Myocyte (in vitro differentiated cells): ENCODE measurements around the gene KLHL36. TPM values are rescaled to one million over a fixed set of nuclear protein-coding genes. Genes with fewer than 3 reads are reported as not detected.

ENCODE experiments used
- DNase-seq: peaks from one replicate; pipeline ENCODE4 v3.0.0-alpha.2; 2012; ENCODE audit warnings: low read depth
- total RNA-seq: library from RNA; depleted of rRNA; stranded (reverse); fragments of >200 nt; gene quantifications from 2 replicates; pipeline ENCODE4 v1.2.3, GENCODE V29; 2014

KLHL36 gene
- total RNA-seq, 1 donor from 2014 or later: 56.0 TPM

DNA sequence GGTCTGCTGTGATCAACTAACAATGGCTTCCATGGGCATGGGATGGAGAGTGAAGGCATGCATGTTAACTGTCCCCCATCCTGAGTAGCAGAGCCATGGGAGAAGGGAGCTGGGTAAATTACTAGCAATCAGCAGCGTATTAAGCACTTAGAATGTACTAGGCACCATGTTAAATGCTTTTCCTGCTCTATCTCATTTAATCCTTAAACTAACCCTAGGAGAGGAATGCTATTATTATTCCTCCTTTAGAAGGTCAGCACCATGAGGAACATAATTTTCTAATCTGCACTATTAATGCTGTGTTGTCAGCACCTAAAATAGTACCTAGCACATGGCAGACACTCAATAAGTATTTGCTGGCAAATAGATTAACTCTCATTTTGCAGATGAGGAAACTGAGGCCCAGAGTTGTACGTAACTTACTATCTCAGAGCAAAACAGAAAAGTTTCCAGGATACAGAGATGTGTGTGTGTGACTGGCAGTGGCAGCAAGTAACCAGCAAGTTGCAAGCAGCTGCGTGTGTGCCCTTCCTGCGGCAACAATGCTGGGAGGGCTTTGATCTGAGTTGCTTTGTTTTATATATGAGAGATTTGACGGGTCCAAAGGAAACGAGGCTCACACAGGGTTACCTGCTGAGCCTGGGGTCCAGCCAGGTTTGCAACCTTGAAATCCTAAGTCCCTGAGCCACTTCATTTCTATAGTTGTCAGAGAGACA lies 6.5 kb upstream of the KLHL36 start:
- DNase-seq: peak; percentile 27

DNA sequence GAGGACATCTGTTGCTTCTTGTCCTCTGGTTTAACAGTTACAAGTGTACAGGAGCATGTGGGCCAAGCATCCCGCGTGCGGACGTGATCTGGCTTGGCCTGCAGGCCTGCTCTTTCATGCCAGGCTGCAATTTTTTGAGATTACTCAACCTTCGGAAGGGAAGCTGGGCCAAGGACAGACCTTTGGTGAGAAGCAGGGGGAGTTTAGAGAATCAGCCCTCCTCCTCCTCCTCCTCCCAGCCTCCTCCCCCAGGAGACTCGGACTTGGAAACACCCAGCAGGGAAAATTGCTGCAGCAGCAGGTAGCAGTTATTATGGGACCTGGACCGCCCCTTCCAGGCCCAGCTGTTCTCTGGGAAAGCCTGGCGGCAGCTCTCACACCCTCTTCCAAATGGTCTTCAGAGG lies 5.1 kb upstream of the KLHL36 start:
- DNase-seq: peak; percentile 96

DNA sequence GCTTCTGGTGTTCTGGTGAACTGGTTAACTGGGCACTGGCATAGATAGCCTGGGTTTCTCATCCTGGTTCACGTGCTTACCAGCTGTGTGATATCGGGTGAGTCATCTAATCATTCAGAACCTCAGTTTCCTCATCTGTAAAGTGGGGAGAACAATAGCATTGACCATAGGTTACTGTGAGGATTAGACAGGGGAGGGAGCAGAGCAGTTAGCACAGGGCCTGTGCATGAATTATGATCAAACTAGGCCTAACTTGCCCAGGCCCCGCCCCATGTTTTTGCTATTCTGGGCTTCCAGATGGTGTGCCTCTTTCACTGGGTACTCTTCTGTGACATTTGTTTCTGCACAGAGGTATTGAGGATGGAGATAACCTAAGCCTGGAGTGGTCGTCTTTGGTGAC lies 4.6 kb upstream of the KLHL36 start:
- peak; percentile 82 for DNase-seq

DNA sequence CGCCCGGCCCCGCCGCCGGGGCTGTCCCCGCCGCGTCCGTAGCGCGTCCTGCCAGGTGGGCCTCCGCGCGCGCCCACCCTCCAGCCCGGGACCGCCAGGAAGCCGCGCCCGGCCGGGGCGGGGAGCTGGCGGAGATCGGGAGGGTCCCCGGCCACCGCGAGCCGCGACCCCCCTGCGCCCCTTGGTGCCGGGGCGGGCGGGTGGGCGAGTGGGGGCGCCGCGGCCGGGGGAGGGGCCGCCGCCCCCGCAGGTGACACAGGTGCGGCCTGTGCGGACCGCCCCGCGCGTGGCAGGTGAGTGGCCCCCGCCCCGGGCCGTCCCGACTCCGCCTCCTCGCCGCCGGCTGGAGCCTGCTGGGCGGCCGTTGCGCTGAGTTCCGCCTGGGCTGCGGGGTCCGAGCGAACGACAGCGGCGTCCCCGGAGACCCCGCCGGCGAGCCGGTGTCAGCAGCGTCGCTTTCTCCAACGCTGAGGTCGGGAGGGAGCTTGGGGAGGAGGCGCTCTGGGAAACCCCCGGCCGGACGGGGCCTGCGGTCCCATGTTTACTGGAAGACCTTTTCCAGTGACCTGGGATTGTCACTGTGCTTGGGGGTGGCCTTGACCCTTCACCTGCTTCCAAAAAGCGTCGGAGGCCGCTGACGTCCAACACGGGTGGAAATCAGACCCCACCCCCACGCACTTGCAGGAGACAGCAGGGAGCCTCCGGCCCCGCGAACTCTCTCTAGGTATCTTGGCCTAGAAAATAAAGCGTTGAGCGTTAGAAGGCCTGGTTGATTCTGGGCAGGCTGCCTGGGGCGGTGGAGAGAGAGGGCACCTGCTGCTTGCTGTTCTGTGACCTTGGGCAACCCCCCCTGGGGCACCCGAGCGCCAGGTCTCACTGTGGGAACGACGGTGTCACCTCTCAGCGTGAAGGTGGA lies 542 bp downstream of the KLHL36 start:
- peak; percentile 46 for DNase-seq

DNA sequence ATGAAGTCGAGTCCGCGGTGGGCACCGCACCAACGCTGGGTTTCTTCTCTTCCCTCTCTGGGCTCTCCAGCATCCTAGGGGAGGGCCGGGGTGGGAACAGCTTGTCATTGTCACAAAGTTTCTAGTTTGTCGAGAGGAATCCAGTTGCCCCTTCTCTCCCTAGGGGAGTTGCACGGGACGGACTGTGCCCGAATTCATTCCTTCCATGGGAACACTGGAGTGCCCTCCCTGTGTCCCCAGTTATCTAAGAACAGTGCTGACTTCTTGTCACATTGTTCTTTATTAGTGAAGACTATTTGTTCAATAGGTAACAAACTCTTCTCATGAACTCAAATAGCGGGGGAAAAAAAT lies 1.2 kb downstream of the KLHL36 start:
- DNase-seq: no peak

DNA sequence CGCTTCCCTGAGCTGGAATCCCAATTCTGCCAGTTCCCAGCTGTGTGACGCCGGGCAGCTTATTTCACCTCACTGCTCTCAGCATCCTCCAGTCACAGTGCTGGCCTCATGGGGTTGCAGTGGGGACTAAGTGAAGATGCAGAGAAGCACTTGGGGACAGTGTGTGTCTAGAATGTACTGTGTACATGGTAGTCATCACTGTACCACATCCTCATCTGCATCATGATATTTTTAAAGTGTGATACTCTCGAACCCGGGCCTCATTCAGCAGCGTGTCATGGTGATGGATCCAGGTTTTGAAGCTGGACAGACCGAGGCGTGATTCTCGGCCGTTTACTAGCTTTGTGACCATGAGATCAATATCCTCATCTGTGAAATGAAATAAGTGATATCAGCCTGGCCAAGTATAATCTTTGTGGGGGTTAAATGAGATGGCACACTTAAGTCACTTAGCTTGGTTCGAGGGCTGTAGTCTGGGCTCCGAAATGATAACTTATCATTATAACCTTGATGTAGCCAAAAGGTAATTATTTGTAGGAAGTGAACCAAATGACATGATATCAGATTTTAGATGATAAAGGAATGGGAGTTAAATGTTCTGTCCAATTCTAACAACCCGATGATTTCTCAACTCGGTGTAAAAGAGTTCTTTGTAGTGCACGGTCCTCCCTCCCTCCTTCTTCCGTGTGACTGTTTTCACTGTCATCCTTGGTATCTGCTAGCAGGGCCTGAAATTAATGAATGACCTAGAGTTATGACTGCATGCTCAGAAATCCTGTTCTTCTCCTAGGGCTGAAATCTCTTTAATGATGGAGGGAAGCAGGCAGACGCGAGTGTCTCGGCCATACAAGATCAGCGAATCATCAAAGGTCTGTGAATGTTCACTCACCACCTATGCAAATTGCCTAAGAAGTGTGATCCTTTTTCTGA lies 2.0 kb downstream of the KLHL36 start:
- DNase-seq: no peak

DNA sequence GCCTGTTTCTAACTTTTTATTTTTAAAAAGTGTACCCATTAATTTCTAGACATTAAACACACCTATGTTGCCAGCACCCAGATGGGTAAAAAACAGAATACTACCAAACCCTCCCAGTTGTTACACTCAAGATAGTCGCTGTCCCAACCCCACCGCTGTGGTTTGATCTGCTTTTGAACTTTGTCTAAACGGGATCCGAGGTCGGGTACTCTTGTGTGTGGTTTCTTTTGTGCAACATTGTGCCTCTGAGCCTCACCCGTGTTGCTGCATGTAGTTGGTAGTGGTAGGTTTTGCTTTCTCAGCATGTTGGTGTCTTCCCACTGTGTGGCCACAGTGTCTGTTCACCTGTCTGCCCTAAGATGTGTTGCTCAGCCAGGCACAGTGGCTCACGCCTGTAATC lies 4.3 kb downstream of the KLHL36 start:
- DNase-seq: no peak

DNA sequence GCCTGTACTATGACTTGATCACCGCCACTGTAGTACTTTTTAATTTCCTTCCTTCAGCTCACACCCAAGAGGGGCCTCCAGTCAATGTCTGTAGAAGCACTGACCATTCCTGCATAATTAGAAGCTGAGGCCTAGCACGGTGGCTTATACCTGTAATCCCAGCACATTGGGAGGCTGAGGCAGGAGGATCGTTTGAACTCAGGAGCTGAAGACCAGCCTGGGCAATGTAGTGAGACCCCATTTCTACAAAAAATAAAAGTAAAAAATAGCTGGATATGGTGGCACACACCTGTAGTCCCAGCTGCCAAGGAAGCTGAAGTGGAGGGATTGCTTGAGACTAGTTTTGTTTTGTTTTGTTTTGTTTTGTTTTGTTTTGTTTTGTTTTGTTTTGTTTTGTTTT lies 5.9 kb downstream of the KLHL36 start:
- no peak for DNase-seq

DNA sequence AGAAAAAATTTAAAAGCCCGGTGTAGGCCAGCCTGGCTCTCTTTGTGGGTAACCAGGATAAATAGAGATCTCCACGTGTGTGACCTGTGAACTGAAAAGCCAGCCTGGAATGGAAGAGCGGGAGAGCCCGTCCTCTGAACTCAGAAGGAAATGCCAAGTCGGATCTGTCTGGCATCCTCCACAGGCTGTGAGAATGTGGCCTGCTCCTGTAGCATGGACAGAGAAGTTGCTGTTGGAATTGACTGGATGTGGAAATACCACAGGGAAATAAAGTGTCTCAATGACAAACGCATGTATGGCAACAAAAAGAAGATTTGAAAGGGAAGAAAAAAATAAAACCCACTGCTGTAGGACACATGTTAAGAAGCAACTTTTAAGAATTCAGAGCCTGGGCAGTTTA lies 6.7 kb downstream of the KLHL36 start:
- no peak for DNase-seq

DNA sequence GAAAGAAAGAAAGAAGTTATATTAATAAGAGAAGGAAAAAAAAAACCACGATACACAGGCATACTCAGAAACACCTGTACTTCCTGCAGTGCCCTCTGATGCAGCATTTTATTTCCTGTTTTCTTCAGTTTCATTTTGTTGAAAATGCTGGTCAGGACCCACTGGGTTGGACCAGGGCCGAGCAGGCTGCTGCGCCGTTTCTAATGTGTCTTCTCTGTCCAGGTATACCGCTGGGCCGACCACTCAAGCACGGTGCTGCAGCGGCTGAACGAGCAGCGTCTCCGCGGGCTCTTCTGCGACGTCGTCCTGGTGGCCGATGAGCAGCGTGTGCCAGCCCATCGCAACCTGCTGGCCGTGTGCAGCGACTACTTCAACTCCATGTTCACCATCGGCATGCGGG lies 8.3 kb downstream of the KLHL36 start:
- no peak for DNase-seq

DNA sequence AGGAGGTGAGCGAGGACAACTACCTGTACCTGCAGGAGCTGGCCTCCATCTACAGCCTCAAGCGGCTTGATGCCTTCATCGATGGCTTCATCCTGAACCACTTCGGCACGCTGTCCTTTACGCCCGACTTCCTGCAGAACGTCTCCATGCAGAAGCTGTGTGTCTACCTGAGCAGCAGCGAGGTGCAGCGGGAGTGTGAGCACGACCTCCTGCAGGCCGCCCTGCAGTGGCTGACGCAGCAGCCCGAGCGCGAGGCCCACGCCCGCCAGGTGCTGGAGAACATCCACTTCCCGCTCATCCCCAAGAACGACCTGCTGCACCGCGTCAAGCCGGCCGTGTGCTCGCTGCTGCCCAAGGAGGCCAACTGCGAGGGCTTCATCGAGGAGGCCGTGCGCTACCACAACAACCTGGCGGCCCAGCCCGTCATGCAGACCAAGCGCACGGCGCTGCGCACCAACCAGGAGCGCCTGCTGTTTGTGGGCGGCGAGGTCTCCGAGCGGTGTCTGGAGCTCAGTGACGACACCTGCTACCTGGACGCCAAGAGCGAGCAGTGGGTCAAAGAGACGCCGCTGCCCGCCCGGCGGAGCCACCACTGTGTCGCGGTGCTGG lies 9.0 kb downstream of the KLHL36 start:
- no peak for DNase-seq

DNA sequence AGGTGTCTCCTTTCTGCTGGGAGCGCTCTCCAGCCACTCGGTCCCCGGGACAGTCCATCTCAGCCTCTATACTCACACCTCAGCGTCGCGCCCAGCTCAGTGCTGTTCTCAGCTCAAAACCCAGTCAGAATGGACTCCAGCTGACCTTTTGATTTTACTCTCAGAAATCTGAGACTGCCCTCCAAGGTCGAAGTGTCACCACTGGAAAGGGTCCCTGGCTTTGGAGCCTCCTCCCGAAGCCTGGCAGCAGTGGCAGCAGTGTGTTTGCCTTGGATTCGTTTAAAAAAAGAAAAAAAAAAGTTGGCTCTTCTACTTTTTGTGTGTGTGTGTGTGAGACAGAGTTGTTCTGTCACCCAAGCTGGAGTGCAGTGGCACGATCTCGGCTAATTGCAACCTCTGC lies 10.4 kb downstream of the KLHL36 start:
- no peak for DNase-seq

DNA sequence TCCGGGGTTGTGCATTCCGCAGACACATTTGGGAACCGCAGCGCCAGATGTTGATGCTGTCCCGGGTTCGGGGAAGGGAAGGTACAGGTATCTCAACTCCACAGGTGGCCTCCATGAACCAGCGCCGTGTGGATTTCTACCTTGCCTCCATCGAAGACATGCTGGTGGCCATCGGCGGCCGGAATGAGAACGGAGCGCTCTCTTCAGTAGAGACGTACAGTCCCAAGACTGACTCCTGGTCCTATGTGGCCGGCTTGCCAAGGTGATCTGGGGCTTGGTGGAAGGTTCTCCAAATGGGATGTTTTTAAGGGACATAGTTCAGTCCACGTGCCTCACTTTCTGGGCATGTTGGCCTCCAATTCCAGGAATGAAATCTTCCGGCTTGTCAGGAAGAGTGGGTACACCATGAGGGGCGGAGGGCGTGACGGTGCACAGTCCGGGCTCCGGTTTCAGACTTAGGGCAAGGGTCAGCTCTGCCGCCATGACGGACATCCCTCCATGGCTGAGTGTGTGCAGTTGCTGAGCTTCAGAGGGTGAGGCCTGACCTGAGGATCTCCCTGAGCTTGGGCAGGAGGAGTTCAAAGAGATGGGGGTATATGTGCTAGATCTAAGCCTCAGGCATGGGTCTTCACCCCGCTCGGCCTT lies 11.5 kb downstream of the KLHL36 start:
- DNase-seq: no peak

DNA sequence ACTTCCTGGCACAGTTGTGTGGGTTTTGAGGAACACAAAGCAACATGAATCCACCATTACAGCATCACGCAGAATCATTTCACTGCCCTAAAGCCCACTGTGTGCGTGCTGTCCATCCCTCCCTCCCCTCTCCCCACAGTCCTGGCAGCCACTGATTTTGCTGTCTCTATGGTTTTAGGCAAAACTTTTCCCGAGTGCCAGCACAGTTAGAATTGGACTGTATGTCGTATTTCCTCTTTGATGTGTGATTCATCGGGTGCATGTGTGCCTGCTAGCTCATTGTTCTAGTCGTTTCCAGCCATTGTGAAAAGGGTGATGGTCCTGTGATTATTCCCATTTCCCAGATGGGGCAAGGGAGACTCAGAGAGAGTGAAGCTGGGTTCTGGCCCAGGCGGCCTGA lies 12.7 kb downstream of the KLHL36 start:
- DNase-seq: no peak

DNA sequence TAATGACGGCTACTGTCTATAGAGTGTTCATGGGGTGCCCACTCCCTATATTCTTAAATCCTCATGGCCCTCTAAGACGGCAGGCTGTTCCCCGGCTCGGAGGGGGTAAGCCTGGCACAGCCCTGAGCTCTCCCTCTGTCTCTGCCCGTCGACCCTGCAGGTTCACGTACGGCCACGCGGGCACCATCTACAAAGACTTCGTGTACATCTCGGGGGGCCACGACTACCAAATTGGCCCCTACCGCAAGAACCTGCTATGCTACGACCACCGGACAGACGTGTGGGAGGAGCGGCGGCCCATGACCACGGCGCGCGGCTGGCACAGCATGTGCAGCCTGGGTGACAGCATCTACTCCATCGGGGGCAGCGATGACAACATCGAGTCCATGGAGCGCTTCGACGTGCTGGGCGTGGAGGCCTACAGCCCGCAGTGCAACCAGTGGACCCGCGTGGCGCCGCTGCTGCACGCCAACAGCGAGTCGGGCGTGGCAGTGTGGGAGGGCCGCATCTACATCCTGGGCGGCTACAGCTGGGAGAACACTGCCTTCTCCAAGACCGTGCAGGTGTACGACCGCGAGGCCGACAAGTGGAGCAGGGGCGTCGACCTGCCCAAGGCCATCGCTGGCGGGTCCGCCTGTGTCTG lies 13.2 kb downstream of the KLHL36 start:
- DNase-seq: no peak

DNA sequence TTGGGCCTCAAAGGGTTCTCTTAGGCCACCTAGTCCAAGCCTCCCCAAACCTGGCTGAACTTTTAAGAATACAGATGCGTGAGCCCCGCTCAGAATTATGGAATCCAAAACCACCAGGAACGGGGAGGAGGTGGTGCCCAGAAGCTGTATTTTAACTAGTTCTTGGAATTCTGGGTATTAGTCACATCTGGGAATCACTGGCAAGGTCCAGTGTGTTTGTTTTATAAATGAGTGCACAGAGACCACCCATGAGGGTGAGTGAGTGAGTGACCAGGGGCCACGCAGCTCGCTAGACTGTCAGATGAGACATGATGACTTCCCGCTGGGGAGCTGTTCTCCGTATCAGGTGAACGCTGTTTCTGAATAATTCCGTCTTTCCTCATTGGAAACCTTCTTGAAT lies 14.2 kb downstream of the KLHL36 start:
- DNase-seq: no peak

DNA sequence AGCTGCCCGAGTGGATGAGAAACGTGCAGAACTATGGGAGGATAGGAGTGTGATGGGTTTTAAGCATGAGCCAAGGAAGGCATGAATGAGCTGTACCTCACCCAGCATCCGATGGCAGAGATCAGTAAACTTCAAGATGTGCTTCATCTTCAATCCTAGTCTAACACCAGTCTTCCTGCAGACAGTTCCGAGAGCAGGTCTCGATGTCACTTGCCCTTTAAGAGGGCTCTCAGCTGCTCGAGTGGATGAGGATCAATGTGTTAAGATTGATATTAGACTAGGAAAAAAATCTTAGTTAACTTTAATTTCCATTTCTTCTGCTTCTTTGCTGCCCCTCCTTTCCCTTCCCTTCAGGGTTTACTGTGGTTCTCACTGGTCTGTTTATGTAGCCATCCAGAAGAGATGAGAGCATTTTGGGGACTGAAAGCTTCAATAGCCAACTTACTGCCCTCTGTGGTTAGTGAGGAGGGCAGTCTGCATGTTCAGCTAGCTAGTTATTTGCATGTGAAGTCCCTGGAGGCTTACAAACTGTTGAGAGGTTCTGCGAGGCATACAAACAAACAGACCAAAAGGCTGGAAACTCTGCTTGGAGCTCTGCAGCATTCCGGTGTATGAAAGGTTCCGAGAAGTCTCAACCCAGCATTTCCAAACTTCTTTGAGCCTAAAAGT lies 15.3 kb downstream of the KLHL36 start:
- no peak for DNase-seq

DNA sequence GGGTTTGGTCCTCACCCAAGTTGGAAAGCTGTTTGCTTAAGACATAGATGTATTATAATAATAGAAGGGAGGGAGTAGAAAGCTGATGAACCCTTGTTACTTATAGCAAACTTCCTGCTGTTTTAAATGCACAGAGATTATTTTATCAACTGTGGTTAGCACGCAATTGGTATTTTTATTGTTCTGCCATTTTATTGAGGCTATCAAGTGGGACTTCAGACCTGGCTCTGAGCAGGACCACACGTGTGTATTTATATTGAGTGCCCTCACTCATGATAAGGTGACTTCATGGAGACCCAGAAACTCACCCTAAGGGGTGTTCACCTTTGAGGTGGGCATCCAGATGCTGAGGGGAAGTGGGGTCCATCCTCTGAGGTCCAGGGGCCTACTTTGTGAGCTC lies 17.0 kb downstream of the KLHL36 start:
- DNase-seq: no peak

DNA sequence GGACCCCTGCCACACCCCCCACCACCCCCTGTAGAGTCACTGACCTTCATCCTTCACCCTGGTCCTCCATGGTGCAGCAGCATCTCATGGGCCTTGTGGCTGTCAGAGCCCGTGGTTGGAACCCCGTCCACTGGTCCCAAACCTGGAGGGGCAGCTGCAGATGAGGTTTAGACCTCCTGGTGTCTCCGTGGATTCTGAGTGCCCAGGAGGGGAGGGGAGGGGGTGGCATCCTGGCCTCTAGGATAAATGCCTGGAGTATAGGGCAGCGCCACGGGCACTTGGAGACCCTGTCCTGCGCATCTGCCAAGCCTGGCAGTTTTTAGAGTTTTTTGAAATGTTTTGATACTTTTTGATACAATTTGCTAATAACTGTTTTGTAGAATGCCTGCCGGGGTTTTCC lies 17.5 kb downstream of the KLHL36 start:
- no peak for DNase-seq
